NCI-H146 treated with DMSO at 0.1 percent for 48 hours (cell line): ENCODE measurements around the gene C19orf47.
A peak's percentile ranks its signal among the peaks of the same experiment; 100 is the strongest.

Experiments
- DNase-seq: peaks from one replicate; lab custom pipeline; 2025; ENCODE audit not compliant: unreplicated experiment; lab: John Stamatoyannopoulos, UW

Gene C19orf47

DNA sequence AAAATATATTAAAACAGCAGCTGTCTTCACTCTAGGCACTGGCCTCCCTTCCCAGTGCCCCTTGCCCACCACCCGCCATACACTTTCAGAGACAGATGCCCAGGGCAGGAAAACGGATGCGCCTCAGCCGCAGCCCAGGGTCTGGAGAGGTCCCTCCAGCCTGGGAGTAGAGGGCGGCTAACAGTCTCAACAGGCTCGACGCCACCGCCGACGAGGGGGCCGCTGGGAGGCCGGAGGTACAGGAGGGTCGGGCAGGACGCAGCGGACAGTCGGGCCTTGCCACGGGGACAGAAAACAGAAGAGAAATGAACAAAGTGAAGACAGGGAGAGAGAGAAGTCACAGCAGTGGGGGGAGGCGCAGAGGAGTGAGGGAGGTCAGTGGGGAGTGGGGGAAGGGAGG, 27.1 kb downstream of the C19orf47 start:
- no peak for DNase-seq

DNA sequence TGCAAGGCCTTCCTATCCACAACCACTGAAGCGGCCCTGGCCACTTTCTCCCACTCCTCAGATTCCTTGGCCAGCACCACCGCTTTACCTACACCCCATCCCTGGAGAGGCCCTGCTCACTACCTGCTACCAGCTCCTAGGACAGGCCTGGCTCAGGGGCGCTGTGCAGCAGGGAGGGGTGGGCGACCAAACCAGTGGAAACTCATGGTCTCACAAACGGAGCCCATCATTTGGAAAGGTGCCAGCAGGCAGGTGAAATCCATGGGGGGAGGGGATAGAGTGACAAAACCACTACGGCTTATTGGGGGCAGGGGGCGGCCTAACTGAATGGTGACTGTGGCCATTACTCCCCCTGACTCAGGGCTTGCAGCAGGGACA, 27.6 kb downstream of the C19orf47 start:
- DNase-seq, result no peak

DNA sequence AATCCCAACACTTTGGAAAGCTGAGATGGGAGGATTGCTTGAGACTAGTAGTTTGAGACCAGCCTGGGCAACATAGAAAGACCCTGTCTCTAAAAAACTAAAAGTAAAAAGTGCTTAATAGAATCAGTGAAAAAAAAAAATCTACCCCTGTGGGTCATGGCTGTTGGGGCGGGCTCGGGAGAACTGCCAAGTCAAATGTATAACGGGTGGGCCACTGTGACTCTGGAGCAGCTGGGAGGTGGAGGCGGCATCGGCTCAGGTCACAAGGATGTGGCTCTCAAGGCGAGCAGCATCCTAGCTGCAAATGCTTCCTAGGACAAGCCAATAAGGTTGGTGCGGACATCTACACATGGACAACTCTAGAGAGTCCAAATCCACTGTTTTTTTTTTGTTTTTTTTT, 30.9 kb downstream of the C19orf47 start:
- no peak for DNase-seq

DNA sequence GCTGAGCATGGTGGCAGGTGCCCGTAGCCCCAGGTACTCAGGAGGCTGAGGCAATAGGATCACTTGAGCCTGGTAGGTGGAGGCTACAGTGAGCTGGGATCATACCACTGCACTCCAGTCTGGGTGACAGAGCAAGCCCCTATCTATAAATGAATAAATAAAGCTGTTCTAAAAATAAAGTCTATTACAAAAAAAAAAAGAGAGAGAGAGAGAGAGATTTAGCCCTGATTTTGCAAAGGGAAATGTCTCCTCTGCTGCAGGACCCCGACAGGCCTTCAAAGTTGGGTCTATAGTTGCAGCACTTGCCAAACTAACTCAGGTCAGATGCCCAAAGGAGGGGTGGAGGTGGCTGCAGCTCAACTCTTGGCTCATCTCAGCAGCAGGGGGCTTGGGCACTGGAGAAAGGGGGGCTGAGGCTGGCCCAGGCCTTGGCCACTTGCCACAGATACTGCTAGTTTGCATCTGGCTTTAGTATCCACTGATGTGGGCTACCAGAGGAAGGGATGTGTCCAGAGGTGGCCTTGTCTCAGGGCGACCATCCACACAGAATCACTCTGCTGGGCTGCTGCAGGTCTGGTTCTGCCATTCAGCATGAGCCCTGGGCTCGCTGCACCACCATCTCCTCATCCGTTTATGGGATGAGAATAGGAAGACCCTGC, 32.3 kb downstream of the C19orf47 start:
- DNase-seq, result no peak

DNA sequence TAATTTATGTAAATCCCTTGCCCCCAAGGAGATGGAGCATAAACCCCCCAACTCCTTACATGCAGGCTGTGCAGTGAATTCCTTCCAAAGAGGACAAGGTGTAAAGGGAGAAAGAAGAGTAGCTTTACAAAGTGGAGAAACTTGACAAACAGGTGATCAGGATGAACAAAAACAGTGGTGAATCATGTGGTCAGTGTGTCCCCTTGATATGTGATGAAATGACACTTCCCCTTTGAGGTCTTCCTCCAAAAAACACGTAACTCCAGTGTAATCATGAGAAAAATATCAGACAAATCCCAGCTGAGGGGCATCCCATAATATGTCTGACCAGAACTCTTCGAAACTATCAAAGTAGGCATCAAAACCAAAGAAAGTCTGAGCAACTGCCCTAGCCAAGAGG, 33.5 kb downstream of the C19orf47 start:
- no peak for DNase-seq

DNA sequence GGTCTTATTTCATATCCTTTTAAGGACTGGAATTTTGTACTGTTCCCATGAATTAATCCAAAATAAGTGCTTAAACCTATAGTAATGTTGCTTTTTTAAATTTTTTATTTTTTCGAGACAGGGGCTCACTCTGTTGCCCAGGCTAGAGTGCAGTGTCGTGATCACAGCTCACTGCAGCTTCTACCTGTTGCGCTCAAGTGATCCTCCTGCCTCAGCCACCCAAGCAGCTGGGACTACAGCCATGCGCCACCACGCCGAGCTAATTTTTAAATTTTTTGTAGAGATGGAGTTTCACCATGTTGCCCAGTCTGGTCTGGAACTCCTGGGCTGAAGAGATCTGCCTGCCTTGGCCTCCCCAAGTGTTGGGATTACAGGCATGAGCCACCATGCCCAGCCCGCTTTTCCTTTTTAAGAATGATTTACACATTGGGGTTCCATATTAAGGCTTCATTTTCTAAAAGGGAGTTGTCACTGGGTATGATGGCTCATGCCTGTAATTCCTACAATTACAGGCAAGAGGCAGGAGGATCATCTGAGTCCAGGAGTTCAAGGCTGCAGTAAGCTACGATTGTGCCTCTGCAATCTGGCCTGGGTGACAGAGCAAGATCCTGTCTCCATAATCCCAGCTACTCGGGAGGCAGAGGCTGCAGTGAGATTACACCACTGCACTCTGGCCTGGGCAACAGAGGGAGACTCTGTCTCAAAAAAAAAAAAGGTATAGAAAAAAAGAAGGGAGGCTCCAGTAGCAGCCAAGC, 34.8 kb downstream of the C19orf47 start:
- no peak for DNase-seq

DNA sequence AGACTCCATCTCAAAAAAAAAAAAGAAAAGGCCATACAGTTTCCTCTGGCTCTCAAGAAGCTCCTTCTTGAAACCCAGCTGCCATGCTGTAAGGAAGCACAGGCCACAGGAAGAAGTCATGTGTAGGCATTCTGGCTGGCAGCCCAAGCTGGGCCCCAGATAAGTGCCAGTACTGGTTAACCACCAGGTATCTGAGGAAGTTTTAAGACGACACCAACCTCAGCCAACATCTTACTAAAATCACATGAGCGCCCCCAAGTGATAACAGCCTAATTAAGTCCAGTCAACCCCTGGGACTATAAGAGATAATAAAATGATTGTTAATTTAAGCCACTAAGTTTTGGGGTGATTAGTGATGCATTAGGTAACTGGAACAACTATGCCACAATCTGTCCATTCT, 35.7 kb downstream of the C19orf47 start:
- DNase-seq, result no peak

DNA sequence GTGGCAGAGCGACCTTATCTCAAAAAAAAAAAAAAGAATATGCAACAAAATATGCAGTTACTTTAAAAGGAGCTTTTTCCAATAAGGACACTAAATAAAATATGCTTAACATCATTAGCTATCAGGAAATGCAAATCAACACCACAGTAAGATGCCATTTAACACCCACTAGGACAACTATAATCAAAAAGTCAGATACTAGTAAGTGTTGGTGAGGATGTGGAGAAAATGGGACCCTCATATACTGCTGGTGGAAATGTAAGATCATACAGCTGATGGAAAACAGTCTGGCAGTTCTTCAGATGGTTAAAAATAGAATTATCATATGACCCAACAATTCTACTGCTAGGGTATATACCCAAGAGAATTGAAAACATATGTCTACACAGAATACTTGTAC, 38.5 kb downstream of the C19orf47 start:
- DNase-seq, result no peak

DNA sequence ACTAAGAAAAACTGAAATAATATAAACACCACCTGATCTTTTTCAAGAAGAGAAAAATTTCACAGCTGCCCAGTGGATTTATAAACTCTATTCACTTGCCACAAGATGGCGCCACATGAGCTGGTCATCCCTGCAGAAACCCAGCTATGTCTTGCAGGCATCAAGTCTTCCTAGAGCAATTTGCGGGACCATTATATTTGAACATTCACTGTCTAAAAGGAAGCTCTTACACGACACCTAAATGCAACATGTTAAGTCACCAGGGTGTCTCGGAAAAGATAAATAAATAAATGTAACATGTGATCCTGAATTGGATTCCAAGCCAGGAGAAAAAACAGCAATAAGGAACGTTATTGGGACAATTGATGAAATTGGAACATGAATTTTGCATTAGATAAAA, 42.8 kb downstream of the C19orf47 start:
- peak; percentile 30 for DNase-seq

DNA sequence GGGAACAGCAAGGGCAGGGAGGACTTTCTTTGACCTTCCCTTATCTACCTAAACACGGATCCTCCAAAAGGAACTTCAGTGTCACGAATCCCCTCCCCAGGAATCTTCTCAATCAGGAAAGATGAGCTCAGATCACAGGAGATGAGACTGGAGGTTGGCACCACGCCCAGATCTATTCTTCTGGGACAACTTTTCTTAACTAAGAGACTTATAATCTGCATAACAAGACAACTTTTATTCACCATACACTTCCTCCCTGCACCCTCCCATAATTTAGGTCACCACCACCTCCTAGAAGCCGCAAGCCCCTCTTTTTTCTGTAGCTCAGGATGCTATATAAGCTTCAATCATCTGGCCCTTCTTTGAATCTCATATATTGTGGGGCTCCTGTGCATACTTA, 43.9 kb downstream of the C19orf47 start:
- DNase-seq, result no peak

DNA sequence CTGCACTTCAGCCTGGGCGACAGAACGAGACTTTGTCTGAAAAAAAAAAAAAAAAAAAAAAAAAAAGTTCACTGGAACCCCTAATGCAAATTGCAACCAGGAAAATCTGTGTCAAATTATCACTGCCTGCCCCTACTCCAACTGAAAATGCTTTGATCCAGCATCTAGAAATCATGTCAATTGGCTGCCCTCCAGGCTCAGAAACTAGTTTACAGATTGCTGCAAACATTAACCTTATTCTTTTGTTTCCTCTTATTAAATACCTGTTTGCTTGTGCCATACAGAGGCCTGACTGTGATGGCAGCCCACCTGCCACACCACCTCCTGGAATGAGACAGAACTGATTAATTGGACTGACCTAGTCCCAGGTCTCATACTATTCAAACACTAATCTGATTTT, 44.4 kb downstream of the C19orf47 start:
- DNase-seq, result no peak

DNA sequence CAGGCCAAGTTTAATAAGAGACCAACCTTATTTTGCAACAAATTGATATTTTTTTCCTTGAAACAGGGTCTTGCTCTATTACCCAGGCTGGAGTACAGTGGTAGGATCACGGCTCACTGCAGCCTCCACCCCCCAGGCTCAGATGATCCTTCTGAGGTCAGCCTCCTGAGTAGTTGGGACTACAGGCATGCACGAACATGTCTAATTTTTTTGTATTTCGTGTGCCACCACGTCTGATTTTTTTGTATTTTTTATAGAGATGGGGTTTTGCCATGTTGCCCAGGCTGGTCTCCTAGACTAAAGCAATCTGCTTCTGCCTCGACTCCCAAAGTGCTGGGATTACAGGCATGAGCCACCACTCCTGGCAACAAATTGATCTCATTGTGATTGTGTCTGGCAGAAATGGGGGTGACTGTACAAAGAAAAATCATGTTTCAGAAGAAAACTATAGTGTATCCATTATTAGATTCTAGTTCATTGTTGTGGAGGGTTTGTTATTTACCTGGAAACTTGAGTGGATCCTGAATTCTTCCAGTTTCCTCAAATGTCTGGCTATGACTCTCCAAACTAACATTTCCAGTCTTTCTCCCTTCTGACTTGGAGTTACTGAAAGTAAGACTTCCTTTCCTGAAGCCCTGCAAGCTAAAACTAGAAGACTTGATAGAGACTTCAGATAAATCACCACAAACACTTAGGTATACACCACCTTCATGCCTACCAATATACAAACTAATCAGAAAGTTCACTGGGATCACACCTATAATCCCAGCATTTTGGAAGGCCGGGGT, 45.8 kb downstream of the C19orf47 start:
- no peak for DNase-seq

DNA sequence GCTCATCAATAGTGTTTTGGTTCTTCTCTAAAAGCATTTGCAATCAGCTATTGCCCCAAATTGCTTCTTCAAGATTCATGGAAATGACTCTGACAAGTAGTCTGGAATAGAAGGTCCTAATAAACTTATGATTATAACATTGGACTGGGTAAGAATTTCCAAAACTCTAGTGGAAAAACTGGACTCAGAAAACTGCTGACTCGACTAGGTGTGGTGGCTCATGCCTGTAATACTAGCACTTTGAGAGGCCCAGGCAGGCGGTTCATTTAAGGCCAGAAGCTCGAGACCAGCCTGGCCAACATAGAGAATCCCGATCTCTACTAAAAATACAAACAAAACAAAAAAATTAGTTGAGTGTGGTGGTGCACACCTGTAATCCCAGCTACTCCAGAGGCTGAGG, 47.5 kb downstream of the C19orf47 start:
- no peak for DNase-seq

DNA sequence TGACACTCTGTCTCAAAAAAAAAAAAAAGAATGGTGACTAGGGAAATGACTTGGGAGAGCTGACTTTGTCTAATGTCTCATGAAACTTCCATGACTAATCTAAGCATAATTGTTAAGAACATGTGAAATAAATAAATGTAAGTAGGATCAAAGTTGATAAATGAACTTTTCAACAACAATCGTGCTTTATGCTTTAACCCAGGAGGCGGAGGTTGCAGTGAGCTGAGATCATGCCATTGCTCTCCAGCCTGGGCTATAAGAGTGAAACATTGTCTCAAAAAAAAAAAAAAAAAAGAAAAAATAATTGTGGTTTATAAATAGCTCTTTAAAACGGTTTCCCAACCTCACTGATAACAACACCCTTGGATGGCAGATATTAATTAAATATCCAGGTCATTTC, 50.2 kb downstream of the C19orf47 start:
- no peak for DNase-seq

DNA sequence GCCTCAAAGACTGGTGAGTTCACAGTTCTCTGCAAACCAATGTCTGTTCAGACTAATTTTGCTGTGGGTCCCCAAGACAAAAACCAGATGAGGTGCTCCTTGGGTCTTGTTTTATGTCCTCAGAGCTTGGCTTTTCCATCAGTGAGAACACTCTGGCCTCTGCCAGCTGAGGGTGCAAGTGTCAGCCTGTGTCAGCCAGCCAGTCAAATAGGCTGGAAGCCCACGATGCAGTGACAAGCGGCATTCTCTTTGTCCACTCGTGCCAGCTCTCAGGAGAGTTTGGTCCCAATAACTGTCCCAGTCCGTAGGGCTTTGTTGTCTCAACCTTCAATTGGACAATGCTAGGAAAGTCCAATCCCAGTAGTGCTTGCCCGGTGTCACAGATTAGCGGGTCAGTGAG, 53.6 kb downstream of the C19orf47 start:
- DNase-seq, result no peak

DNA sequence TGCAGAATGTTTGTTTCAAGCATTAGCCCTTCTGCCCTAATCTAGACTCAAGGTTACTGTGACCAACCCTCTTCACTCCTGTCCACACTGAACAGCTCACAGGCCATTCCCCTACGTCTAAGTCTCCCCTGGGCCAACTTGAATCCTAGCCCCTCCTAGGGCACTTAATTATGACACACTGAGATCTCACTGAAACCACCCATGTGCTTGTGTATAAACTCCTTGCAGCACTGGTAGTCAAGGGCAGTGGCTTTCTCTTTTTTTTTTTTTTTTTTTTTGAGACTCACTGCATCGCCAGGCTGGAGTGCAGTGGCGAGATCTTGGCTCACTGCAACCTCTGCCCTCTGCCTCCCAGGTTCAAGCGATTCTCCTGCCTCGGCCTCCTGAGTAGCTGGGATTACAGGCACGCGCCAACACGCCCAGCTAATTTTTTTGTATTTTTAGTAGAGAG, 61.2 kb downstream of the C19orf47 start:
- no peak for DNase-seq

DNA sequence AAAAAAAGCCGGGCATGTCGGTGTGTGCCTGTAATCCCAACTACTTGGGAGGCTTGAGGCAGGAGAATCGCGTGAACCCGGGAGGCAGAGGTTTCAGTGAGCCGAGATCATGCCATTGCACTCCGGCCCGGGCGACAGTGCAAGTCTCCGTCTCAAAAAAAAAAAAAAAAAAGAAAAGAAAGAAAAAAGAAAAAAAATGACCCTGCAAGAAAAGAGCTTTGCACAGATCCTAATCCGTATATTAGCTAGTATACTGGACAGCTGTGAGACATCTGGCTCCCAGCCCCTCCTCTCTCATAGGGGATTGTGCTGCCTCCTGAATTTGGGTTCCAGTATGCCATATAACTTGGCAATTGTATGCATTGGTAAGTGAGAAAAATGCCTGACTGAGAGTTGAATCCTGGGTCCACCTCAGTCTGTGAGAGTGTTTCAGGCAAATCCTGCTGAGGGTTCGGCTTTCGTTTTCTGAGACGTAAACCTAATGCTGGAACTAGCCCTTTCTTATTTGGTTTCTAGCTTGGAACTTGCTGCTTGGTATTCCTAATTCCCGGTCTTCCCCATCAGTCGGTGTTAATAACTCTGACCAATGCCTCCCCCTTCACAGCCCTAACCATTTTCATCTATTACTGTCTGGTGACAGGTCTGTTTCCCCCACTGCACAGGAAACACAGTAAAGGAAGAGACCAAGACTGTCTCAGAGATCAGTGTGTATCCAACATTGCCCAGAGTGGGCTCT, 61.8 kb downstream of the C19orf47 start:
- DNase-seq, result no peak

DNA sequence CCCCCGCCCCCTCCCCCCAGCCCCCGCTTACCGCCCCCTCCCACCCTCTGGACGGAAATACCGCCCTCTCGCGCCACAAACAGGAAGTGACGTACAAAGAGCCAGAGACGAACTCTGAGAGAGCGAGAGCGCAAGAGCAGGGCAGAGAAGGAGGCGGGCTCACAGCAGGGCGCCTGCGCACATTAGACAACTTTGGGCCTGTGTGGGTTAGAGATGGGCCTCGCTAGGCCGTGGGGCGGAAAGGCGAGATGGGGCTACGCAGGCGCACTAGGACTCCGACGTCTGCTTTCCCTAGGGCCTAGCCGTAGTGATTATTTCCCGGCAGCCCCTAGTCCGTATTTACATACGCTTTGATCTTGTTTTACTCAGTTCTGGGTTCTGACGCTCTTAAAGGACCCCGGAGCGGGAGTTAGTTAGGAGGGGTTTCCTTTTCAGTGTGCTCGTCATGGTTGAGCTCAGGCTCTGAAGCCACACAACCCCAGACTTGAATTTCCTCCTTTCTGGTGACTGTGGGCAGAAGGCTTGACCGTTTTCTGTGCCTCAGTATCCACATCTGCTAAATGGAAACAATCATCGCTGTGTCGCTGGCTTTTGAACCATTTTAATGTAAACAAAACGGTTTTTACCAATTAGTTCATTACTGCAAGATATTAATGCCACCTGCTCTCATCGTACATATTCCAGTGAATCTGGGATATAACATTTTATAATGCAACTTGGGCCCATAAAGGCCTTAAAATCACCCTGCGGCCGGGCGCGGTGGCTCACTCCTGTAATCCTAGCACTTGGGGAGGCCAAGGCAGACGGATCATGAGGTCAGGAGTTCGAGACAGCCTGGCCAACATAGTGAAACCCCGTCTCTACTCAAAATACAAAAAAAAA, 62.6 kb downstream of the C19orf47 start:
- peak; percentile 99 for DNase-seq

DNA sequence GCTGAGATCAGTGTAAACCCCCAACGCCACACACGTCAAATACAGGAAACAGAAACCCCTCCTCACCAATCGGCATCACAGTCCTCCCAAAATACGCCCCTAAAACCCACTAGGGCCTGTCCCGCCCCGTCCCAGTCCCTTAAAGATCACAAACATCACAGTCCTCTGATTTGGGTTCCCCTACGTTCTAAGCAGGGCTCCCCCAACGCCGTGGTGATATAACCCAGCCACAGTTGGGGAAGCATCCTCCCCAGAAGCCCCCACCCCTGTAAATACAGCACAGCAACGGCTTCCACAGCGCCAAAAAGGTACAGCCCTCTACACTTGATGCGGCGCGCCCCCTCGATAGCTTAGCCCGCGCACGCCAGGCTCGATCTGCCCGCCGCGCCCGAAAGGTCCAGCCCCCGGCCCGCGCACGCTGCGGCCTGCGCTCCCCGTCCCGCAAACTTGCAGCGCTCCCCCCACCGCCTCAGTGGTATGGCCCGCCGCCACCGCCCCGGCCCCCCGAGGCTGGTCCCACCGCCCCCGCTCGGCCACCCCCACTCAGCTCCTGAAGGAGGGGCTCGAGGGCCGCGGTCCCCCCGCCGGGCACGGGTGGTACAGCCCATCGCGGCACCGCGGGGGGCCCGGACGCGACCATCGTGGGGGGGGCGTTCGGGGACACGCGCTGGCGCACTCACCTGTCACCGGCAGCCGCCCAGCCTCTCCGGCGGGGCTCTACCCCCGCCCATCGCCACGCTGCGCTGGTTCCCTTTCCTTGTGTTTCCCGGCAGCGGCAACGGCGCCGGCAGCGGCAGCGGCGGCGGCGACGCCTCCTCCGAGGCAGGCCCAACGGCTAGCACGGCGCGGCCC, 63.5 kb downstream of the C19orf47 start, which contains the start of gene AKT2:
AKT2 (minus strand) TSS at position 845 of the 852 bp plus-strand sequence. CDS start 20,078 bp downstream, outside the sequence.
- DNase-seq, result peak; percentile 64

DNA sequence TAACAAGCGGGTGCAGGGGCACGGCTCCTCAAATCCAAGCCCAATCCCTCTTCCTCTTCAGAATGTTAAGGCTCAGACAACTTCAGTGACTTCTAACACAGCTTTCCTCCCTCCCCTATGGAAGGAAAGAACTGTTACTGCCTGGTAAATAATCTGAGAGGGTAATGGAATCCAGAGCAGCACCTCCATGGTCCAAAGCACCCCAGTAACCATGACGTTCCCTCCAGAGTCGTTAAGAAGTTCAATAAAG, 64.0 kb downstream of the C19orf47 start:
- DNase-seq, result no peak
